ENCODE results near the gene CDR2L.
"Not testable (repeated sequence)": the region's sequence is repeated elsewhere in the genome, so short reads cannot be mapped to it uniquely, and the experiment has no call there.

CDR2L gene

GRCh38 chr17:75034236-75034908 lies 46.9 kb downstream of the CDR2L start:
- H3K4me3 ChIP-seq (ENCODE audit: low read length): peak overlapping the region; percentile 69
- peak overlapping the region; percentile 90 for H2AFZ ChIP-seq (ENCODE audit: low read depth, low read length)
- H3K36me3 ChIP-seq (ENCODE audit: insufficient read depth, low read length): peaks cover 12% of the 10 kb centered on the region
- H3K4me1 ChIP-seq (ENCODE audit: insufficient read depth, low read length): peaks cover 4% of the 10 kb centered on the region
- no peaks in the 10 kb centered on the region for H3K9me3 ChIP-seq (ENCODE audit: low read length)
- no peaks in the 10 kb centered on the region for H3K27me3 ChIP-seq (ENCODE audit: insufficient read depth, low read length)

- Histone ChIP-seq H3K4me3 (ENCODE audit: low read length) (no peak overlapping the region), H3K4me1 (ENCODE audit: insufficient read depth, low read length) (peaks cover 4% of the 10 kb centered on the region), H3K36me3 (ENCODE audit: insufficient read depth, low read length) (peaks cover 32% of the 10 kb centered on the region), H3K27me3 (ENCODE audit: insufficient read depth, low read length) (no peaks in the 10 kb centered on the region), H2AFZ (ENCODE audit: low read depth, low read length) (no peak overlapping the region), H3K9me3 (ENCODE audit: low read length) (no peaks in the 10 kb centered on the region)
Observed at GRCh38 chr17:75036643-75037268, 49.3 kb downstream of the CDR2L start.

- H3K27me3 ChIP-seq (ENCODE audit: insufficient read depth, low read length): no peaks in the 10 kb centered on the region
- no peaks in the 10 kb centered on the region for H3K9me3 ChIP-seq (ENCODE audit: low read length)
- no peak overlapping the region for H3K4me3 ChIP-seq (ENCODE audit: low read length)
- H3K36me3 ChIP-seq (ENCODE audit: insufficient read depth, low read length): peaks cover 37% of the 10 kb centered on the region
- H3K4me1 ChIP-seq (ENCODE audit: insufficient read depth, low read length): peaks cover 4% of the 10 kb centered on the region
- H2AFZ ChIP-seq (ENCODE audit: low read depth, low read length): no peak overlapping the region
Observed at GRCh38 chr17:75039238-75039637, 51.8 kb downstream of the CDR2L start.

GRCh38 chr17:75041656-75042280 lies 54.3 kb downstream of the CDR2L start:
- H3K36me3 ChIP-seq (ENCODE audit: insufficient read depth, low read length): peaks cover 41% of the 10 kb centered on the region
- peaks cover 4% of the 10 kb centered on the region for H3K4me1 ChIP-seq (ENCODE audit: insufficient read depth, low read length)
- H3K27me3 ChIP-seq (ENCODE audit: insufficient read depth, low read length): no peaks in the 10 kb centered on the region
- no peak overlapping the region for H3K4me3 ChIP-seq (ENCODE audit: low read length)
- no peaks in the 10 kb centered on the region for H3K9me3 ChIP-seq (ENCODE audit: low read length)
- H2AFZ ChIP-seq (ENCODE audit: low read depth, low read length): no peak overlapping the region

- not testable (repeated sequence) for H3K4me3 ChIP-seq (ENCODE audit: low read length); H3K9me3 ChIP-seq (ENCODE audit: low read length); H2AFZ ChIP-seq (ENCODE audit: low read depth, low read length); H3K27me3 ChIP-seq (ENCODE audit: insufficient read depth, low read length)
- peaks cover 16% of the 10 kb centered on the region for H3K4me1 ChIP-seq (ENCODE audit: insufficient read depth, low read length)
- peaks cover 35% of the 10 kb centered on the region for H3K36me3 ChIP-seq (ENCODE audit: insufficient read depth, low read length)
Observed at GRCh38 chr17:75043789-75044188, 56.4 kb downstream of the CDR2L start.

- Histone ChIP-seq H3K36me3 (ENCODE audit: insufficient read depth, low read length) (peaks cover 28% of the 10 kb centered on the region), H3K9me3 (ENCODE audit: low read length) (no peaks in the 10 kb centered on the region), H3K4me3 (ENCODE audit: low read length) (no peak overlapping the region), H2AFZ (ENCODE audit: low read depth, low read length) (no peak overlapping the region), H3K27me3 (ENCODE audit: insufficient read depth, low read length) (no peaks in the 10 kb centered on the region), H3K4me1 (ENCODE audit: insufficient read depth, low read length) (peaks cover 23% of the 10 kb centered on the region)
Observed at GRCh38 chr17:75044716-75045115, 57.3 kb downstream of the CDR2L start.

- peaks cover 19% of the 10 kb centered on the region for H3K36me3 ChIP-seq (ENCODE audit: insufficient read depth, low read length)
Observed at GRCh38 chr17:75045946-75046406, 58.5 kb downstream of the CDR2L start.

GRCh38 chr17:75046407-75047289 lies 59.2 kb downstream of the CDR2L start, which contains the start of the genes ATP5PD and KCTD2:
Gene ATP5PD, minus strand, starts transcription at chr17:75046969. Its CDS starts 4,319 bp downstream, at chr17:75042650.
Gene KCTD2, plus strand, starts transcription at chr17:75047225. Its CDS starts 26 bp downstream, at chr17:75047251.
- Histone ChIP-seq H3K4me1 (ENCODE audit: insufficient read depth, low read length) (peaks cover 23% of the 10 kb centered on the region), H2AFZ (ENCODE audit: low read depth, low read length) (peak within 1 kb of the TSS; percentile 79)

More at GRCh38 chr17:75045946-75046406, 58.5 kb downstream of the CDR2L start:
- not testable (repeated sequence) for H3K27me3 ChIP-seq (ENCODE audit: insufficient read depth, low read length); H3K9me3 ChIP-seq (ENCODE audit: low read length); H2AFZ ChIP-seq (ENCODE audit: low read depth, low read length)
- Histone ChIP-seq H3K4me1 (ENCODE audit: insufficient read depth, low read length) (peaks cover 23% of the 10 kb centered on the region), H3K4me3 (ENCODE audit: low read length) (peak overlapping the region; percentile 77)

GRCh38 chr17:75047398-75048098 lies 60.1 kb downstream of the CDR2L start:
- Histone ChIP-seq H3K4me3 (ENCODE audit: low read length) (peak overlapping the region; percentile 77), H3K36me3 (ENCODE audit: insufficient read depth, low read length) (peaks cover 17% of the 10 kb centered on the region), H2AFZ (ENCODE audit: low read depth, low read length) (no peak overlapping the region), H3K27me3 (ENCODE audit: insufficient read depth, low read length) (no peaks in the 10 kb centered on the region), H3K4me1 (ENCODE audit: insufficient read depth, low read length) (peaks cover 23% of the 10 kb centered on the region), H3K9me3 (ENCODE audit: low read length) (no peaks in the 10 kb centered on the region)

More at GRCh38 chr17:75046407-75047289, 59.2 kb downstream of the CDR2L start, which contains the start of the genes ATP5PD and KCTD2:
- Histone ChIP-seq H3K36me3 (ENCODE audit: insufficient read depth, low read length) (peaks cover 16% of the 10 kb centered on the region), H3K27me3 (ENCODE audit: insufficient read depth, low read length) (no peaks in the 10 kb centered on the region), H3K9me3 (ENCODE audit: low read length) (no peaks in the 10 kb centered on the region), H3K4me3 (ENCODE audit: low read length) (peak within 1 kb of the TSS; percentile 77)

GRCh38 chr17:75048249-75048878 lies 60.9 kb downstream of the CDR2L start:
- peak overlapping the region; percentile 77 for H3K4me3 ChIP-seq (ENCODE audit: low read length)
- H3K9me3 ChIP-seq (ENCODE audit: low read length): no peaks in the 10 kb centered on the region
- peaks cover 24% of the 10 kb centered on the region for H3K36me3 ChIP-seq (ENCODE audit: insufficient read depth, low read length)
- no peaks in the 10 kb centered on the region for H3K27me3 ChIP-seq (ENCODE audit: insufficient read depth, low read length)
- no peak overlapping the region for H2AFZ ChIP-seq (ENCODE audit: low read depth, low read length)
- peaks cover 23% of the 10 kb centered on the region for H3K4me1 ChIP-seq (ENCODE audit: insufficient read depth, low read length)

- H2AFZ ChIP-seq (ENCODE audit: low read depth, low read length): no peak overlapping the region
- peaks cover 2% of the 10 kb centered on the region for H3K9me3 ChIP-seq (ENCODE audit: low read length)
- H3K4me1 ChIP-seq (ENCODE audit: insufficient read depth, low read length): peaks cover 23% of the 10 kb centered on the region
- peaks cover 30% of the 10 kb centered on the region for H3K36me3 ChIP-seq (ENCODE audit: insufficient read depth, low read length)
- no peaks in the 10 kb centered on the region for H3K27me3 ChIP-seq (ENCODE audit: insufficient read depth, low read length)
- peak overlapping the region; percentile 77 for H3K4me3 ChIP-seq (ENCODE audit: low read length)
Observed at GRCh38 chr17:75049057-75049456, 61.6 kb downstream of the CDR2L start.

- Histone ChIP-seq H3K9me3 (ENCODE audit: low read length) (peaks cover 2% of the 10 kb centered on the region), H3K4me3 (ENCODE audit: low read length) (no peak overlapping the region), H3K27me3 (ENCODE audit: insufficient read depth, low read length) (no peaks in the 10 kb centered on the region), H3K36me3 (ENCODE audit: insufficient read depth, low read length) (peaks cover 33% of the 10 kb centered on the region), H3K4me1 (ENCODE audit: insufficient read depth, low read length) (peaks cover 23% of the 10 kb centered on the region), H2AFZ (ENCODE audit: low read depth, low read length) (no peak overlapping the region)
Observed at GRCh38 chr17:75049706-75050105, 62.3 kb downstream of the CDR2L start.
